ENCODE measurements around the gene ARHGEF17.

- TF ChIP-seq LEF1 (IDR thresholded peaks at IDR 0.05; ENCODE audit: borderline replicate concordance) (no peak), TARDBP (IDR thresholded peaks at IDR 0.05) (no peak), FOXK2 (IDR thresholded peaks at IDR 0.05) (no peak), ELF4 (IDR thresholded peaks at IDR 0.05) (no peak), SP1 (IDR thresholded peaks at IDR 0.05) (no peak), NFRKB (IDR thresholded peaks at IDR 0.05) (no peak), FOXM1 (IDR thresholded peaks at IDR 0.05; ENCODE audit: borderline replicate concordance) (no peak), ZNF384 (IDR thresholded peaks at IDR 0.05) (no peak), FOXA1 (IDR thresholded peaks at IDR 0.05) (no peak), SUZ12 (IDR thresholded peaks at IDR 0.05) (no peak), BHLHE40 (IDR thresholded peaks at IDR 0.05; ENCODE audit: borderline replicate concordance) (no peak), L3MBTL2 (conservative IDR thresholded peaks at IDR 0.05) (no peak)
Measured at GRCh38 chr11:73392108-73393010, 84.3 kb downstream of the ARHGEF17 start.
